Measurements from ENCODE around the gene IFNL3.

DNA sequence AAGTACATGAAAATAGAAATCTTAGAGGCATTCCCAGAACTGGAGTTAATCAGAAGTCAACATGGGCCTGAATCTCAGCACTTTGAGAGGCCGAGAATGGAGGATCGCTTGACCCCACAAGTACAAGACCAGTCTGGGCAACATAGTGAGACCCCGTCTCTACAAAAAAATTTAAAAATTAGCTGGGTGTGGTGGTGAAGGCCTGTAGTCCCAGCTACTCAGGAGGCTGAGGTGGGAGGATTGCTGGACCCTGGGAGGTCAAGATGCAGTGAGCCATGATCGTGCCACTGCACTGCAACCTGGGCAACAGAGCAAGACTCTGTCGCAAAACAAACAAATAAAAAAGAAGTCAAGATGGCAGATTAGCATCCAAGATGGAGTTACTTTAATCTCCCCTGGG lies 31.9 kb upstream of the IFNL3 start:
- TF ChIP-seq, protein P1, sequence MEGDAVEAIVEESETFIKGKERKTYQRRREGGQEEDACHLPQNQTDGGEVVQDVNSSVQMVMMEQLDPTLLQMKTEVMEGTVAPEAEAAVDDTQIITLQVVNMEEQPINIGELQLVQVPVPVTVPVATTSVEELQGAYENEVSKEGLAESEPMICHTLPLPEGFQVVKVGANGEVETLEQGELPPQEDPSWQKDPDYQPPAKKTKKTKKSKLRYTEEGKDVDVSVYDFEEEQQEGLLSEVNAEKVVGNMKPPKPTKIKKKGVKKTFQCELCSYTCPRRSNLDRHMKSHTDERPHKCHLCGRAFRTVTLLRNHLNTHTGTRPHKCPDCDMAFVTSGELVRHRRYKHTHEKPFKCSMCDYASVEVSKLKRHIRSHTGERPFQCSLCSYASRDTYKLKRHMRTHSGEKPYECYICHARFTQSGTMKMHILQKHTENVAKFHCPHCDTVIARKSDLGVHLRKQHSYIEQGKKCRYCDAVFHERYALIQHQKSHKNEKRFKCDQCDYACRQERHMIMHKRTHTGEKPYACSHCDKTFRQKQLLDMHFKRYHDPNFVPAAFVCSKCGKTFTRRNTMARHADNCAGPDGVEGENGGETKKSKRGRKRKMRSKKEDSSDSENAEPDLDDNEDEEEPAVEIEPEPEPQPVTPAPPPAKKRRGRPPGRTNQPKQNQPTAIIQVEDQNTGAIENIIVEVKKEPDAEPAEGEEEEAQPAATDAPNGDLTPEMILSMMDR (conservative IDR thresholded peaks at IDR 0.05; ENCODE audit: low read length) = no peak
- no peak for TF ChIP-seq EZH2phosphoT487 (IDR thresholded peaks at IDR 0.05; ENCODE audit: borderline replicate concordance)
